ENCODE measurements around the gene ID3.
"Not testable (repeated sequence)": the region's sequence is repeated elsewhere in the genome, so short reads cannot be mapped to it uniquely, and the experiment has no call there.

The ID3 gene

DNA sequence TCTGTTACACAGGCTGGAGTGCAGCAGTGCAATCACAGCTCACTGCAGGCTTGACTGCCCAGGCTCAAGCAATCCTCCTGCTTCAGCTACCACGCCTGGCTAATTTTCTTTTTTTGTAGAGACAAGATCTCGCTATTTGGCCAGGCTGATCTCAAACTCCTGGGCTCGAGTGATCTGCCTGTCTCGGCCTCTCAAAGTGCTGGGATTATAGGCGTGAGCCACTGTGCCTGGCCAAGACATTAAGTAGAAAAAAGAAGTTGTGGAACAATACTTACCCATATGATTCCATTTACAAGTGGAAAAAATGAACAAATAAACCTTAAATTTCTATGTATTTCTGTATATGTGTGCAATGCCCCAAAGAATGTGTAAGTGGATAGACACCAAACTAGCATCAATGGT lies 30.3 kb upstream of the ID3 start:
- DNase-seq = no peak

- no peak for DNase-seq
Measured at GRCh38 chr1:23588749-23589548, 29.6 kb upstream of the ID3 start.

DNA sequence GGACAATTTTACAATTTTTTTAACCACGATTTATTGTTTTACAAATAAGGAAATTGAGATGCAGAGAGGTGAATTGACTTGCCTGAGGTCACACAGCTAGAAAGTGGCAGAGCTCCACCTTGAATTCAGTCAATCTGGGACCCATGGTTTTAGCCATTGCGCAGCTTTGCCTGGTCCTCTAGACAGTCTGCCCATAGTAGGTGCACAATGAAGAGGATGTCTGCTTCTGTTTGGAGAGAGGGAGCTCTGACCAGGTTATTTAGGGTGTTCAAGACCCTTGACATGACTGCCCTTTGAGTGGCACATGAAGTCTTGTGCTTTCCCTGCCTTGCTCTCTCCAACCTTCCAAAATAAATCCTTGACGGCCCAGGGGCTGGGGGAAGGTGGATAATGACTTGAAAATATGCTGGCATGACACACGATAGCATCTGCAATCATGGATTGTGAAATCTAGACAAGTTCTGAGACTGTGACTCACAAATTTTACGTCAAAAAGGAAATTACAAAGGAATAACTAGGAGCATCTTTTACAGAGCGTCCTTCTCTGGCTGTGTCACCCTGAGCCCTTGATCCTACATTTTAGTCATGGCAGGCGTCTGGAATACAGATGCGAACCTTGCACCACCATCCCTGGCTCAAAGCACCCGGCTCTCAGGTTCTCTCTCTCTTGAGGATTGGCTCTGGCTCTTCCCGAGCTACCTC lies 26.2 kb upstream of the ID3 start:
- no peak for DNase-seq

DNA sequence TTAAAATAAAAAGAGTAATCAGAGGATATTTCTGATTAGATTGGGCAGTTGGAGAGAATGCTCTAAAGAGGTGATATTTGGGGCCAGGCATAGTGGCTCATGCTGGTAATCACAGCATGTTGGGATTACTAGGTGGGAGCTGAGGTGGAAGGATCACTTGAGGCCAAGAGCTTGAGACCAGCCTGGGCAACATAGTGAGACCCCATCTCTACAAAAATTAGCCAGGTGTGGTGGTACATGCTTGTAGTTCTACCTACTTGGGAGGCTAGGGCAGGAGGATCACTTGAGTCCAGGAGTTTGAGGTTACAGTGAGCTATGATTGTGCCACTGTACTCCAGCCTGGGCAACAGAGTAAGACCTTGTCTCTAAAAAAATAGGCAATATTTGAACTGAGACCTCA lies 24.4 kb upstream of the ID3 start:
- not testable (repeated sequence) for DNase-seq

DNA sequence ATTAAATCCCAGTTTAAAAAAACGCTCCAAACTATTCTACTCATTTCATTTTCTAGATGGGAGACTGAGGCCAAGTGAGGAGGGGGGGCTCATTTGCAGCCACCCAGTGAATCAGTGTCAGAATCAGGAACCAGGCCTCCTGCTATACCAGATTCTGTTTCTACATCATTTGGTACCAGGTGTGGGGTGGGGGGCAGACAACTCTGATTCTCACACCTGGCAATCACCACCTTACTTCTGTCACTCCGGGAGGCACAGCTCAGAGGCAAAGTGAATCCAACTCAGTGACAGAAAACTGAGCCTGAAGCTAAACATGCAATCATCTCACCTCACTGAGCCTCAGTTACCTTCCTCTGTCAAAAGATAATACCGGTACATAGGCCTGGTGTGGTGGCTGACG lies 23.5 kb upstream of the ID3 start:
- DNase-seq = no peak

GRCh38 chr1:23581219-23581618 lies 21.9 kb upstream of the ID3 start:
- peak in 40 of 56 donors; percentile 6 to 76 (median 37) for DNase-seq

DNA sequence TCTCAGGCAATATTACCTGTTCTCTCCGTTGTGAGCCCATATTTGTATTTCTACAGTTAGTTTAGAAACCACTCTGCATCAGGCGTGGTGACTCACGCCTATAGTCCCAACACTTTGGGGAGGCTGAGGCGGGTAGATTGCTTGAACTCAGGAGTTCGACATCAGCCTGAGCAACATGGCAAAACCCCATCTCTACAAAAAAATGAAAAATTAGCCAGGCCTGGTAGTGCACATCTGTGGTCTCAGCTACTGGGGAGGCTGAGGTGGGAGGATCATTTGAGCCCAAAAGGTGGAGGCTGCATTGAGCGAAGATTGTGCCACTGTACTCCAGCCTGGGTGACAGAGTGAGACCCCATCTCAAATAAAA lies 19.7 kb upstream of the ID3 start:
- no peak for DNase-seq

DNA sequence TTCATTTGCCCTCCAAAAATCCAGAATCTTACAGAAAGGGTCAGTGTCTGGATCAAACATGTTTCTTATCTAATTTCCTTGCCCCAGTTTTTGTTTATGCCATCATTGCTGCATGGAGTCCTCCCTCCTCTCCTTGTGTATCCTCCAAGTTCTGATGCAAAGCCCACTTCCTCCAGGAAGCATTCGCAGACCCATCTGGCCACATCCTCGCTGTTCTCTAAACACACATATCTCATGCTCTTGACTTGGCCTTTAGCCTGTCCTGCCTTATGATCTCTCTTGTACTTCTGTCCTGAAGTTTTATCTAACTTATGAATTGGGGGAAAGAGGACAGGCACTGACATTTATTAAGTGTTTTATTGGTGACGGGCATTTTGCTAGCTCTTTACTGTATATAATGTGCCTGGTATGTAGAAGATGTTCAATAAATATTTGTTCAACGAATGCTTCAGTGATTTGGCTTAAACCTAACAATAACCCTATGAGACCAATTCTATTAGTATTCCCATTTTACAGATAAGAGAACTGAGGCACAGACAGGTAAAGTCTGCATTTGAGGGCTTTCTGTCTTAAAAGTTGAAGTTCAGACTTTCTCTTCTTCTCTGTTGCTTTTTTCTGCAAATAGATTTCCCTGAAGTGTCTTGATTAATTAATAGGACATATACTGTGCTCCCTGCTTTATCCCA lies 19.2 kb upstream of the ID3 start:
- no peak for DNase-seq

DNA sequence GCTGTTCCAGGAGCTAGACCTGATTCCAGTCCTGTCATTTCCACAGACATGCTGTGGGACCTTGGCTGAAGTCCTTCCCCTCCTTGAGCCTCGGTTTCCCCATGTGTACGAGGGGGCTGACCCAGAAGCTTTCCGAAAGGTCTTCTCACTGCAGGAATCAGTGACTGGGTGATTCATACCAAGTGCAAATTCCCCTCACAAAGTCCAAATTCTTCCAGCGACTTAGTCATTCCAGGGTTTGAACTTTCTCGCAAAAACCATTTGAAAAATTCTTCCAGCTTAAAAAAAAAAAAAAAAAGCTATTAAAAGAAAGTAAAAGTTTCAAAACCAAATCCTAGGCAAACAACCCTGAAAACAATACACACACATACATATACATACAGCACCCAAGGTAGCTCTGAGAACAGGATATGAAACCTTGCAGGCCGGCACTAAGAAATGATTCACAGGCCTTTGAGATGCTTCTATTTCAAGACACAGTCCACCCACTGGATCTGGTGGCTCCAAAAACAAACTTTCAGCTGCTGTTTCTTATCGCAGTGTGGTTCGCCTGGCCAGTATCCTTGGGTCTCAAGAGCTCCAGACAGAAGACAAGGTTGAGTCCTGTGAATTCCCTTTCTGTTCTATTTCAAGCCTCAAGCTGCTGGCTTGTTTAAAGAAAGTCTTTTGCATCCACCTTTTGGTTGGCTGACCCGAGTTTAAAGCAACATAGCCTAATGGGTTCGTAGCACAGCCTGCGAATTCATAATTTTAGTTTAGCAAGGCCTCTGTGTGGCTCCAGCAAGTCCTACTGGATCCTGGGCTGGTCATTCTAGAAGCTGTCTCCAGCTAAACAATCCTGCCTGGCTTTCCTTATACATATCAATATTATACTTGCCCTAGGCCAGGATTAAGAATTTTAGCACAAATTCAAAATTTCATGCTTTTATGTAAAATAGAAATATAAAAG lies 18.0 kb upstream of the ID3 start:
- peak in 2 of 56 donors; percentile 13 to 26 for DNase-seq

DNA sequence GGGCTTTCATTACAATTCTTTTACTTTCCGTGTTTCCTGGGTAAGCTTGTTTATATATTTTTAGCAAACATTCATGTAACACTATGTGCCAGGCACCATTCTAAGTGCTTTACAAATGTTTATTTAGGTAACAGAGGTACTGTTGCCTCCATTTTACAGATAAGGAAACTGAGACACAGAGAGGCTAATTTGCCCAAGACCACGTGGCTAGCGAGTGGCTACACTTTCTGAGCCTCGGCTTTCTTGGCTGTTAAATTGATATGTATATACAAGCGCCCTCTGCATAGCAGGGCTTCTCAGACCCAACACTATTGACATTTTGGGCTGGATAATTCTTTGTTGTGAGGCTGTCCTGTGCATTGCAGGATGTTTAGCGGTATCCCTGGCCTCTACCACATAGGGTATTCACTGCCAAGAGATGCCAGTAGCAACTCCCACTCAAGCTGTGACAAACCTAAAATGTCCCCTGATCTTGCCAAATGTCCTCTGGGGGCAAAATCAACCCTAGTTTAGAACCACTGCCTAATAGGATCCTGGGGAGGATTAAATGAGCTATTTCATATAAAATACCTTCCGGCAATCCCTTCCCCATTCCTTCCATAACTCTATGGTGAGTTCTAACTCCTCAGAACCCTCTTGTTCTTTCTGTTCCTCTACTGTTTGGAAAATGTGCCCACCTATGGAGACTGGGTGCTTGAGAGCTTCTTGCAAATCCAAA lies 17.2 kb upstream of the ID3 start:
- DNase-seq = no peak

GRCh38 chr1:23575226-23575810 lies 16.0 kb upstream of the ID3 start:
- DNase-seq = no peak

- DNase-seq = no peak
Measured at GRCh38 chr1:23574265-23574754, 15.0 kb upstream of the ID3 start.

DNA sequence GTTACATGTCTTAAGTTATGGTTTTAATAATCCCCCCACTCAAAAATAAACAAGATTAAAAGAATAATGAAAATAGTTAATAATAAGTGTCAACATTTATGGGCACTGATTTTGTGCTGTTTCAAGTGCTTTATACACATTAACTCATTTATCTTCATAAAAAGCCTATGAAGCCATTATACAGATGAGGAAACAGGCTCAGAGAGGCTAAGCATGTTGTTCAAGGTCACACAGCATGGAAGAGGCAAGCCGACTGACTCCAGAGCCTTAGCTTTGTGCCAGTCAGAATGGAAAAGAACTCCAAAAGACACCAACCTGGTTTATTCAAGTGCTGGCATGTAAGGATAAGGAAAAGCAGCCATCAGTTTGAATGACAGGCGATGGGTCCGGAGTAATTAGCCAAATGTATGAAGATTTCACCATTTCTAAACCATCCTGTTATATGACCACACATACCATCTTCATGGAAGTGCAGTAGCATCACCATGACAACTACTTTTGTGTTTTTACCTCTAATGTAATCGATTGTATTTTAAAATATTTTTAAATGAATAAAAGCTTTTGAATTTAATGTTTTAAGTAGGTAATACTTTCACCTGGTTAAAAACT lies 14.4 kb upstream of the ID3 start:
- no peak for DNase-seq

GRCh38 chr1:23571465-23571864 lies 12.2 kb upstream of the ID3 start:
- DNase-seq = no peak

DNA sequence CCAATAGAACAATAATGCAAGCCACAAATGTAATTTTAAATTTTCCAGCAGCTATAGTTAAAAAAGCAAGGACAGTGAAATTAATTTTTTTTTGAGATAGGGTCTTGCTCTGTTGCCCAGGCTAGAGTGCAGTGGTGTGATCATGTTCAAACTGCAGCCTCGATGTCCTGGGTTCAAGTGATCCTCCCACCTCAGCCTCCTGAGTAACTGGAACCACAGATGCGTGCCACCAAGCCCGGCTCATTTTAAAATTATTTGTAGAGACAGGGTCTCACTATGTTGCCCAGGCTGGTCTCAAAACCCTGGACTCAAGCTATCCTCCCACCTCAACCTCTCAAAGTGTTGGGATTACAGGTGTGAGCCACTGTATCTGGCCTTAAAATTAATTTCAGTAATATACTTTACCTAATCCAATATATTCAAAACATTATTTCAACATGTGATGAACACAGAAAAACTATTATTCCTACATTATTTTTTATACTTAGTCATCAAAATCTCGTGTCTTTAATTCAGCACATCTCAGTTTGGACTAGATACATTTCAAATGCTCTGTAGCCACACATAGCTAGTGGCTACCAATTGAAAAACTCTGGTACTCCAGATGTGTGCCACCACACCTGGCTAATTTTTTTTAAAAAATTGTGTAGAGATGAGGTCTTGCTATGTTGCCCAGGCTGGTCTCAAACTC lies 10.8 kb upstream of the ID3 start:
- DNase-seq = no peak

DNA sequence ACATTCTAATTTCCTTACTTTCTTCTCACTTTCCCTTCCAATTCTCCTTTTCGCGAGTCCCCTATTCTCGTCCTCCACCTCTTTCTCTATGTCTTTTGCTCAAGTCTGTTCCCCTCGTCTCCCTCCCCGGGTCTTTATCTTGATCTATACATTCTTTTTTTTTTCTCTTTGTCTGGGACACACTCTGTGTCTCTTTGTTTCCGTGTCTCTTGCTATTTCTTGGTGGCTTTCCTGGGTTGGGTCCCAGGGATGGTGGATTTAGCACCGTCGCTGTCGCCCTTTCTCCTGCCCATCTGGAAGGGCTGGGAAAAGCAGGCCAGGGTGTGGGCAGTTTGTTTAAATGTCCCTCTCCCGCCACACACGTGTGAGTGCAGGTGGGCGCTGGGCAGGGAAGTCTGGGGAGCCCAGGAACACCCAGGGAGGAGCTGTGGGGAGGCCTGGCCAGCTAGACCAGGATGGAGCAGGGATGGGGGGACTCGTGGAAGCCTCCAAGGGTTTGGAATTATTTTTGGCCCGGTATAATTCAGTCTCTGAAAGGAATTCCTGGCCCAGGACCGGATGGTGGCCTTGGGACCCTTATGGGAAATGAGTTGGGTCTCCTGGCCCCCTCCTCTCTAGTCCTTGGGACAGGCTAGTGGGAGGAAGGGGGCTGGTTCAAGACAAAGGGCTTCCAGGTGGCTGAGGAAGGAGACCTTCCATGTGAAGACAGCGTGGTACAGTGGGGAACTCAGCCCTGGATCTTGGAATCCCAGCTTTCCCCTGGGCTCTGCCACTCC lies 9.5 kb upstream of the ID3 start:
- peak in 1 of 56 donors; percentile 9 for DNase-seq

- peak in 50 of 56 donors; percentile 13 to 83 (median 58) for DNase-seq
Measured at GRCh38 chr1:23567996-23568607, 8.8 kb upstream of the ID3 start.

GRCh38 chr1:23567629-23567995 lies 8.3 kb upstream of the ID3 start:
- DNase-seq = no peak

All from amygdala (tissue), 56 donors.